GM18505 (cell line): ENCODE data around the gene ITGB7.

Experiments
- ATAC-seq: cut with Tn5 transposase; IDR thresholded peaks from one replicate; pipeline ENCODE4 v1.9.1; 2021; ENCODE audit not compliant: unreplicated experiment
- POLR2A ChIP-seq: IDR thresholded peaks from 4 replicates; pipeline ENCODE4 v1.6.1; 2011; ENCODE audit warnings: borderline replicate concordance; ENCODE audit not compliant: insufficient read depth, insufficient read length; ENCODE audit errors: extremely low read depth

Gene ITGB7

GRCh38 chr12:53159195-53159839, 47.7 kb downstream of the ITGB7 start:
- no peak for TF ChIP-seq POLR2A
- no peak for ATAC-seq

GRCh38 chr12:53152390-53152789, 54.7 kb downstream of the ITGB7 start:
- no peak for ATAC-seq
- TF ChIP-seq POLR2A, result no peak

- no peak for TF ChIP-seq POLR2A
These were observed 56.0 kb downstream of the ITGB7 start for GRCh38 chr12:53151039-53151438.

GRCh38 chr12:53147653-53148052, 59.4 kb downstream of the ITGB7 start:
- no peak for TF ChIP-seq POLR2A
- ATAC-seq, result no peak

More at GRCh38 chr12:53151039-53151438, 56.0 kb downstream of the ITGB7 start:
- no peak for ATAC-seq

GRCh38 chr12:53147181-53147580, 59.9 kb downstream of the ITGB7 start:
- ATAC-seq, result no peak
- no peak for TF ChIP-seq POLR2A

- no peak for TF ChIP-seq POLR2A
- ATAC-seq, result no peak
These were observed 61.4 kb downstream of the ITGB7 start for GRCh38 chr12:53145383-53146260.

- ATAC-seq, result no peak
- TF ChIP-seq POLR2A, result no peak
These were observed 63.7 kb downstream of the ITGB7 start for GRCh38 chr12:53143355-53143754.
